IPS DF 6.9 (cell line): ENCODE data around the gene RACGAP1.

Experiments used
- DNase-seq: peaks from one replicate; pipeline ENCODE4 v3.0.0-alpha.2; 2013; ENCODE audit warnings: low read depth, low spot score
- H3K27ac ChIP-seq: one replicate; pipeline ENCODE4 v1.5.1; 2013; ENCODE audit warnings: low read length, control low read depth
- H3K27me3 ChIP-seq: 2 replicates; pipeline ENCODE4 v1.6.1; 2013; ENCODE audit warnings: mild to moderate bottlenecking, low read length; ENCODE audit not compliant: control insufficient read depth, insufficient read depth
- H3K36me3 ChIP-seq: 2 replicates; pipeline ENCODE4 v1.6.1; 2013; ENCODE audit warnings: low read length; ENCODE audit not compliant: control insufficient read depth, insufficient read depth
- H3K4me1 ChIP-seq: 2 replicates; pipeline ENCODE4 v1.6.1; 2013; ENCODE audit warnings: low read length; ENCODE audit not compliant: control insufficient read depth, insufficient read depth
- H3K4me3 ChIP-seq: 2 replicates; pipeline ENCODE4 v1.5.1; 2013; ENCODE audit warnings: mild to moderate bottlenecking, low read length
- H3K9me3 ChIP-seq: 2 replicates; pipeline ENCODE4 v1.6.1; 2013; ENCODE audit warnings: low read length, inconsistent platforms; ENCODE audit not compliant: control insufficient read depth, insufficient read depth
- WGBS: extraction: QIAGEN DNeasy Blood & Tissue Kit; methylation state at CpG from one replicate; pipeline ENCODE4 v1.1.7; 2013; ENCODE audit warnings: mixed read lengths, missing lambda C conversion rate; ENCODE audit not compliant: insufficient read length, insufficient coverage; 5-methylcytosine and 5-hydroxymethylcytosine counted together

RACGAP1 gene

GRCh38 chr12:49978125-49978524 is 47.2 kb downstream of the RACGAP1 start:
- H3K27ac ChIP-seq = no peak overlapping the region
- peaks cover 2% of the 10 kb centered on the region; the same call in 1 of the 2 replicates for H3K4me1 ChIP-seq
- H3K9me3 ChIP-seq = no peaks in the 10 kb centered on the region
- no peaks in the 10 kb centered on the region for H3K27me3 ChIP-seq
- no peaks in the 10 kb centered on the region for H3K36me3 ChIP-seq
- WGBS = no CpG with 5 or more reads among the region's 4 CpGs
- no peak for DNase-seq
- H3K4me3 ChIP-seq = no peak overlapping the region

GRCh38 chr12:49976557-49976956 is 48.7 kb downstream of the RACGAP1 start:
- H3K4me3 ChIP-seq = no peak overlapping the region
- H3K9me3 ChIP-seq = no peaks in the 10 kb centered on the region
- no peak for DNase-seq
- no peaks in the 10 kb centered on the region for H3K36me3 ChIP-seq
- WGBS = no CpG with 5 or more reads among the region's 2 CpGs
- no peaks in the 10 kb centered on the region for H3K27me3 ChIP-seq
- no peak overlapping the region for H3K27ac ChIP-seq
- peaks cover 2% of the 10 kb centered on the region; the same call in 1 of the 2 replicates for H3K4me1 ChIP-seq

GRCh38 chr12:49975318-49975761 is 50.0 kb downstream of the RACGAP1 start:
- H3K9me3 ChIP-seq = no peaks in the 10 kb centered on the region
- no CpG with 5 or more reads among the region's 17 CpGs for WGBS
- H3K4me1 ChIP-seq = peaks cover 2% of the 10 kb centered on the region; the same call in 1 of the 2 replicates
- no peaks in the 10 kb centered on the region for H3K27me3 ChIP-seq
- DNase-seq = no peak
- H3K4me3 ChIP-seq = no peak overlapping the region
- no peaks in the 10 kb centered on the region for H3K36me3 ChIP-seq
- H3K27ac ChIP-seq = no peak overlapping the region

GRCh38 chr12:49974677-49975317 is 50.5 kb downstream of the RACGAP1 start:
- Histone ChIP-seq H3K4me1 (peaks cover 2% of the 10 kb centered on the region; the same call in 1 of the 2 replicates), H3K4me3 (no peak overlapping the region), H3K9me3 (no peaks in the 10 kb centered on the region), H3K36me3 (no peaks in the 10 kb centered on the region), H3K27ac (no peak overlapping the region), H3K27me3 (no peaks in the 10 kb centered on the region)
- no peak for DNase-seq
- no CpG with 5 or more reads among the region's 8 CpGs for WGBS

GRCh38 chr12:49974231-49974675 is 51.0 kb downstream of the RACGAP1 start:
- no CpG with 5 or more reads among the region's 15 CpGs for WGBS

DNA sequence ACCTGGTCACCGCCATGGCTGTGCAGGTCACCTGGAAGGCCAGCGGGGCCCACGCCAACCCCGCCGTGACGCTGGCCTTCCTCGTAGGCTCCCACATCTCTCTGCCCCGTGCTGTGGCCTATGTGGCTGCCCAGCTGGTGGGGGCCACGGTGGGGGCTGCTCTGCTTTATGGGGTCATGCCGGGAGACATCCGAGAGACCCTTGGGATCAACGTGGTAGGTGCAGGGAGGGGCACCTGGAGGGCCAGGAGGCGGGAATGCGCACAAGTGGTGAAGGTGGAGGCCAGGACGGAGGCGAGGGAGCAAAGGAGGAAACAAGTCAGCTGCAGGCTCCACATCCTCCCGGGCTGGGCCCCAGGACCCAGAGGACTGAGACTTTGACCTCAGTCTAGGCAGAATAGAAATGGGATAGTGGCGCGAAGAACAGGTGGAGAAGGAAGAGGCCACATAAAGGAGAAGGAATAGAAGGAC is 51.9 kb downstream of the RACGAP1 start:
- H3K4me1 ChIP-seq = no peaks in the 10 kb centered on the region
- no peak for DNase-seq
- WGBS = no CpG with 5 or more reads among the region's 19 CpGs
- no peaks in the 10 kb centered on the region for H3K27me3 ChIP-seq
- no peak overlapping the region for H3K27ac ChIP-seq
- no peak overlapping the region for H3K4me3 ChIP-seq
- no peaks in the 10 kb centered on the region for H3K36me3 ChIP-seq
- H3K9me3 ChIP-seq = no peaks in the 10 kb centered on the region

More at GRCh38 chr12:49974231-49974675, 51.0 kb downstream of the RACGAP1 start:
- Histone ChIP-seq H3K9me3 (no peaks in the 10 kb centered on the region), H3K27ac (no peak overlapping the region), H3K27me3 (no peaks in the 10 kb centered on the region), H3K36me3 (no peaks in the 10 kb centered on the region), H3K4me3 (no peak overlapping the region), H3K4me1 (no peaks in the 10 kb centered on the region; the same call in 1 of the 2 replicates)
- no peak for DNase-seq

- H3K36me3 ChIP-seq = no peaks in the 10 kb centered on the region
- no peak within 1 kb of the TSS for H3K27ac ChIP-seq
- DNase-seq = no peak
- H3K27me3 ChIP-seq = no peaks in the 10 kb centered on the region; the same call in 1 of the 2 replicates
- no peaks in the 10 kb centered on the region for H3K9me3 ChIP-seq
- H3K4me1 ChIP-seq = no peaks in the 10 kb centered on the region
- no peak within 1 kb of the TSS for H3K4me3 ChIP-seq
- WGBS = no CpG with 5 or more reads among the region's 18 CpGs
Measured at GRCh38 chr12:49972641-49973360, 52.5 kb downstream of the RACGAP1 start, which contains the start of gene AQP6. AQP6 (plus strand) TSS chr12:49972947; CDS start chr12:49973174, 227 bp downstream.

DNA sequence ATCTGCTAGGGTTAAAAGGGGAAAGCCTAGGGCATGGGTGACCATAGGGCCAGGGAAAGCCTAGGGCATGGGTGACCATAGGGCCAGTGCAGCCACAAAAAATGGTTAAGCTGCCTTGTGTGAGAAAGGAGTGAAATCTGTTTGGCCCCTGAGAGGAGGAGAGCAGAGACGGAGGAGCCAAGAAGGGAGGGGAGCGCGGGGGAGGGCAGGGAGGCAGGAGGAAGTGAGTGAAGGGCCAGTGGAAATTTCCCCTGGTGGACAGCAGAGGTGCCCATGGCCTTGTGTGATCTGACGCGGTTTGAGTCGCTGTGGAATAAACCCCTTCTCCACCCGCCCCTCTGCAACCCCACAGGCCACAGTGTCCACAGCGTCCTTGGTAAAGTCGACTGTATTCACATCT is 53.2 kb downstream of the RACGAP1 start:
- 0 out of 2 replicates have a peak, but pooled peaks cover 1% of the 10 kb centered on the region for H3K4me1 ChIP-seq
- no CpG with 5 or more reads among the region's 9 CpGs for WGBS

DNA sequence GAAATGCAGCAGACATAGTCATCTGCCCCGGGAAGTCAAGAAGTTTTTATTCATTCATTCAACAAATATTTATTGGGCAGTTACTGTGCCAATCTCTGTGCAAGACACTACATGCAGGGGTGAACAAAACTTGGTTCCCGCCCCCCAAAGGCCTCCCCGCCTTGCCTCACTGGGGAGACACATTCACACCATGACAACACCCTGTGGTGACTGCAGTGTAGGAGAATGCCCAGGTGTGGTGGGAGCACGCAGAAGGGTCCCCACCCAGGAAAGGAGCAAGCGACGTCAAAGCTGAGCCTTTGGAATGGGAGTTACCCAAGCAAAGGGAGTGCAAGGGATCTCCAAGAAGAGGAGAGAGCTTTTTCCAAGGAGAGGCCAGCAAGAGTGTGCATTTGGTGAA is 54.2 kb downstream of the RACGAP1 start:
- Histone ChIP-seq H3K36me3 (no peaks in the 10 kb centered on the region), H3K4me3 (no peak overlapping the region), H3K27ac (no peak overlapping the region), H3K9me3 (no peaks in the 10 kb centered on the region), H3K4me1 (0 out of 2 replicates have a peak, but pooled peaks cover 1% of the 10 kb centered on the region), H3K27me3 (no peaks in the 10 kb centered on the region; the same call in 1 of the 2 replicates)
- DNase-seq = no peak
- no CpG with 5 or more reads among the region's 6 CpGs for WGBS

More for the DNA sequence above, 53.2 kb downstream of the RACGAP1 start:
- no peak overlapping the region for H3K4me3 ChIP-seq
- no peaks in the 10 kb centered on the region for H3K9me3 ChIP-seq
- H3K27me3 ChIP-seq = no peaks in the 10 kb centered on the region; the same call in 1 of the 2 replicates
- H3K27ac ChIP-seq = no peak overlapping the region
- H3K36me3 ChIP-seq = no peaks in the 10 kb centered on the region
- no peak for DNase-seq

- no peak for DNase-seq
- H3K4me1 ChIP-seq = 0 out of 2 replicates have a peak, but pooled peaks cover 1% of the 10 kb centered on the region
- no peaks in the 10 kb centered on the region for H3K36me3 ChIP-seq
- H3K27me3 ChIP-seq = no peaks in the 10 kb centered on the region; the same call in 1 of the 2 replicates
- WGBS = no CpG with 5 or more reads among the region's 10 CpGs
- no peak overlapping the region for H3K4me3 ChIP-seq
- H3K27ac ChIP-seq = no peak overlapping the region
- H3K9me3 ChIP-seq = no peaks in the 10 kb centered on the region
Measured at GRCh38 chr12:49970658-49971057, 54.6 kb downstream of the RACGAP1 start.
